Neural progenitor cell (in vitro differentiated cells): ENCODE results near the gene SMYD3.

Source experiments
- EZH2 ChIP-seq: fragments of 200-600 bp; sonication (generic); IDR thresholded peaks from 2 replicates; pipeline ENCODE4 v1.6.1; 2017; ENCODE audit warnings: antibody characterized with exemption, mild to moderate bottlenecking, moderate library complexity
- TF ChIP-seq, protein P1 (sequence below): fragments of 200-600 bp; sonication (generic); IDR thresholded peaks from 2 replicates; pipeline ENCODE4 v1.5.1; 2017; ENCODE audit warnings: antibody characterized with exemption, mild to moderate bottlenecking

DNA sequence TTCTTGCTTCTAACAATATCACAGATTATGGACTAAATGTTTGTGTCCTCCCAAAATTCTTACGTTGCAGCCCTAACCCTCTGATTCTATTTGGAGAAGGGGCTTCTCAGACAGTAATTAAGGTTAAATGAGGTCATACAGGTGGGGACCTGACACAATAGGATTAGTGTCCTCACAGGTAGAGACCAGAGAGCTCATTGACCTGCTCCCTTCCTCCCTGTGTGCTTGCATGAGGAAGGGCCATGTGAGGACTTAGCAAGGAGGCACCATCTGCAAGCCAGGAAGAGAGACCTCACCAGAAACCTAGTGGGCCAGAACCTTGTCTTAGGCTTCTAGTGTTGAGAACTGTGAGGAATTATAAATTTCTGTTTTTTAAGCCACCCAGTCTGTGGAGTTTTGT, 322.6 kb downstream of the SMYD3 start:
- TF ChIP-seq, protein P1, sequence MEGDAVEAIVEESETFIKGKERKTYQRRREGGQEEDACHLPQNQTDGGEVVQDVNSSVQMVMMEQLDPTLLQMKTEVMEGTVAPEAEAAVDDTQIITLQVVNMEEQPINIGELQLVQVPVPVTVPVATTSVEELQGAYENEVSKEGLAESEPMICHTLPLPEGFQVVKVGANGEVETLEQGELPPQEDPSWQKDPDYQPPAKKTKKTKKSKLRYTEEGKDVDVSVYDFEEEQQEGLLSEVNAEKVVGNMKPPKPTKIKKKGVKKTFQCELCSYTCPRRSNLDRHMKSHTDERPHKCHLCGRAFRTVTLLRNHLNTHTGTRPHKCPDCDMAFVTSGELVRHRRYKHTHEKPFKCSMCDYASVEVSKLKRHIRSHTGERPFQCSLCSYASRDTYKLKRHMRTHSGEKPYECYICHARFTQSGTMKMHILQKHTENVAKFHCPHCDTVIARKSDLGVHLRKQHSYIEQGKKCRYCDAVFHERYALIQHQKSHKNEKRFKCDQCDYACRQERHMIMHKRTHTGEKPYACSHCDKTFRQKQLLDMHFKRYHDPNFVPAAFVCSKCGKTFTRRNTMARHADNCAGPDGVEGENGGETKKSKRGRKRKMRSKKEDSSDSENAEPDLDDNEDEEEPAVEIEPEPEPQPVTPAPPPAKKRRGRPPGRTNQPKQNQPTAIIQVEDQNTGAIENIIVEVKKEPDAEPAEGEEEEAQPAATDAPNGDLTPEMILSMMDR = no peak
- no peak for TF ChIP-seq EZH2
